ENCODE data around the gene NHLRC4. TPM values are rescaled to one million over a fixed set of nuclear protein-coding genes. Genes with fewer than 3 reads are reported as not detected.
A peak's percentile ranks its signal among the peaks of the same experiment; 100 is the strongest.

NHLRC4 gene
- polyA plus RNA-seq, 1 donor (not counting 4 experiments of a cell fraction or from before 2014, with no cell fraction given) = 0.10 TPM

DNA sequence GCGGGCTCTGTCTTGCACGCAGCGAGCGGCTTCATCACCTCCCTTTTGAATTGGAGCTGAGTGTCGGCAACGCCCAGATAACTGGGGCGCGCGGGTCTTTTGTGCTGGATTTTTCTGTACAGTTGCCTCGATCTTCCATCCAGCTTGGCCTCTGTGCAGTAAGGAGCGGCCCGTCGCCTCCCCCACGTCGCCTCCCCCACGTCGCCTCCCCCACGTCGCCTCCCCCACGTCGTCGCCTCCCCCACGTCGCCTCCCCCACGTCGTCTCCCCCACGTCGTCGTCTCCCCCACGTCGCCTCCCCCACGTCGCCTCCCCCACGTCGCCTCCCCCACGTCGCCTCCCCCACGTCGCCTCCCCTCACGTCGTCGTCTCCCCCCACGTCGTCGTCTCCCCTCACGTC lies 22.3 kb upstream of the NHLRC4 start:
- no peaks in the 10 kb centered on the region for H3K9me1 ChIP-seq (ENCODE audit: control insufficient read depth, extremely low read depth, insufficient read depth, low read length)
- H4K20me1 ChIP-seq (ENCODE audit: control insufficient read depth, extremely low read depth, insufficient read depth, low read length) = peaks cover 36% of the 10 kb centered on the region
- no peaks in the 10 kb centered on the region for H3K4me1 ChIP-seq (ENCODE audit: control insufficient read depth, extremely low read depth, insufficient read depth, low read length)
- H3K9me3 ChIP-seq (ENCODE audit: control insufficient read depth, low read depth, low read length) = no peaks in the 10 kb centered on the region
- H3K36me3 ChIP-seq (ENCODE audit: control insufficient read depth in 2 of 2, extremely low read depth in 1 of 2, insufficient read depth in 2 of 2, low read length in 2 of 2) = peaks cover 9 to 11% of the 10 kb centered on the region in 2 experiments
- no peak overlapping the region for H2AFZ ChIP-seq (ENCODE audit: control insufficient read depth, low read length)
- H3K4me2 ChIP-seq (ENCODE audit: control insufficient read depth, extremely low read depth, insufficient read depth, low read depth, low read length) = no peak overlapping the region
- H3K27ac ChIP-seq (ENCODE audit: control insufficient read depth, insufficient read depth, low read length) = no peak overlapping the region
- H3K4me3 ChIP-seq (ENCODE audit: control insufficient read depth in 2 of 3, extremely low read depth in 1 of 3, insufficient read depth in 2 of 3, low read depth in 1 of 3, low read length in 3 of 3) = no peak overlapping the region
- H3K79me2 ChIP-seq (ENCODE audit: control insufficient read depth, insufficient read depth, low read length) = peaks cover 69% of the 10 kb centered on the region
- no peak overlapping the region for H3K9ac ChIP-seq (ENCODE audit: control insufficient read depth, extremely low read depth, insufficient read depth, low read length)
- no peaks in the 10 kb centered on the region for H3K27me3 ChIP-seq (ENCODE audit: control insufficient read depth, extremely low read depth, insufficient read depth, low read length)
- no peak for TF ChIP-seq EZH2 (IDR thresholded peaks at IDR 0.05; ENCODE audit: low read length)
- TF ChIP-seq, protein P1, sequence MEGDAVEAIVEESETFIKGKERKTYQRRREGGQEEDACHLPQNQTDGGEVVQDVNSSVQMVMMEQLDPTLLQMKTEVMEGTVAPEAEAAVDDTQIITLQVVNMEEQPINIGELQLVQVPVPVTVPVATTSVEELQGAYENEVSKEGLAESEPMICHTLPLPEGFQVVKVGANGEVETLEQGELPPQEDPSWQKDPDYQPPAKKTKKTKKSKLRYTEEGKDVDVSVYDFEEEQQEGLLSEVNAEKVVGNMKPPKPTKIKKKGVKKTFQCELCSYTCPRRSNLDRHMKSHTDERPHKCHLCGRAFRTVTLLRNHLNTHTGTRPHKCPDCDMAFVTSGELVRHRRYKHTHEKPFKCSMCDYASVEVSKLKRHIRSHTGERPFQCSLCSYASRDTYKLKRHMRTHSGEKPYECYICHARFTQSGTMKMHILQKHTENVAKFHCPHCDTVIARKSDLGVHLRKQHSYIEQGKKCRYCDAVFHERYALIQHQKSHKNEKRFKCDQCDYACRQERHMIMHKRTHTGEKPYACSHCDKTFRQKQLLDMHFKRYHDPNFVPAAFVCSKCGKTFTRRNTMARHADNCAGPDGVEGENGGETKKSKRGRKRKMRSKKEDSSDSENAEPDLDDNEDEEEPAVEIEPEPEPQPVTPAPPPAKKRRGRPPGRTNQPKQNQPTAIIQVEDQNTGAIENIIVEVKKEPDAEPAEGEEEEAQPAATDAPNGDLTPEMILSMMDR (optimal IDR thresholded peaks at IDR 0.05 in 1 of 3, IDR thresholded peaks at IDR 0.05 in 1 of 3, conservative IDR thresholded peaks at IDR 0.05 in 1 of 3; ENCODE audit: extremely low read depth in 1 of 3, insufficient read depth in 2 of 3, low read length in 3 of 3) = no peak
- dilution Hi-C loops (cut with MboI; ENCODE audit: extremely low pct_ligation_motif_present, low sequenced_read_pairs) = no loop called here
- no peak for DNase-seq (ENCODE audit: low read depth, low spot score)
- FAIRE-seq = no peak

- no peak overlapping the region for H2AFZ ChIP-seq (ENCODE audit: control insufficient read depth, low read length)
- no peaks in the 10 kb centered on the region for H3K9me1 ChIP-seq (ENCODE audit: control insufficient read depth, extremely low read depth, insufficient read depth, low read length)
- H3K36me3 ChIP-seq (ENCODE audit: control insufficient read depth in 2 of 2, extremely low read depth in 1 of 2, insufficient read depth in 2 of 2, low read length in 2 of 2) = peaks cover 8 to 11% of the 10 kb centered on the region in 2 experiments
- no peak overlapping the region for H3K4me3 ChIP-seq (ENCODE audit: control insufficient read depth in 2 of 3, extremely low read depth in 1 of 3, insufficient read depth in 2 of 3, low read depth in 1 of 3, low read length in 3 of 3)
- DNase-seq (ENCODE audit: low read depth, low spot score) (no peak), FAIRE-seq (no peak)
- H3K9me3 ChIP-seq (ENCODE audit: control insufficient read depth, low read depth, low read length) = no peaks in the 10 kb centered on the region
- no peaks in the 10 kb centered on the region for H3K4me1 ChIP-seq (ENCODE audit: control insufficient read depth, extremely low read depth, insufficient read depth, low read length)
- dilution Hi-C loops (cut with MboI; ENCODE audit: extremely low pct_ligation_motif_present, low sequenced_read_pairs) = no loop called here
- no peak overlapping the region for H3K27ac ChIP-seq (ENCODE audit: control insufficient read depth, insufficient read depth, low read length)
- H4K20me1 ChIP-seq (ENCODE audit: control insufficient read depth, extremely low read depth, insufficient read depth, low read length) = peaks cover 33% of the 10 kb centered on the region
- H3K27me3 ChIP-seq (ENCODE audit: control insufficient read depth, extremely low read depth, insufficient read depth, low read length) = no peaks in the 10 kb centered on the region
- no peak for TF ChIP-seq EZH2 (IDR thresholded peaks at IDR 0.05; ENCODE audit: low read length)
- TF ChIP-seq, protein P1 (optimal IDR thresholded peaks at IDR 0.05 in 1 of 3, IDR thresholded peaks at IDR 0.05 in 1 of 3, conservative IDR thresholded peaks at IDR 0.05 in 1 of 3; ENCODE audit: extremely low read depth in 1 of 3, insufficient read depth in 2 of 3, low read length in 3 of 3) = peak; percentile 66 to 89 (median 83)
- H3K79me2 ChIP-seq (ENCODE audit: control insufficient read depth, insufficient read depth, low read length) = peaks cover 49% of the 10 kb centered on the region
- no peak overlapping the region for H3K4me2 ChIP-seq (ENCODE audit: control insufficient read depth, extremely low read depth, insufficient read depth, low read depth, low read length)
- H3K9ac ChIP-seq (ENCODE audit: control insufficient read depth, extremely low read depth, insufficient read depth, low read length) = no peak overlapping the region
These were observed 19.7 kb upstream of the NHLRC4 start for GRCh38 chr16:546909-547770.
